ENCODE data around the gene SAMD4B.

Gene SAMD4B

DNA sequence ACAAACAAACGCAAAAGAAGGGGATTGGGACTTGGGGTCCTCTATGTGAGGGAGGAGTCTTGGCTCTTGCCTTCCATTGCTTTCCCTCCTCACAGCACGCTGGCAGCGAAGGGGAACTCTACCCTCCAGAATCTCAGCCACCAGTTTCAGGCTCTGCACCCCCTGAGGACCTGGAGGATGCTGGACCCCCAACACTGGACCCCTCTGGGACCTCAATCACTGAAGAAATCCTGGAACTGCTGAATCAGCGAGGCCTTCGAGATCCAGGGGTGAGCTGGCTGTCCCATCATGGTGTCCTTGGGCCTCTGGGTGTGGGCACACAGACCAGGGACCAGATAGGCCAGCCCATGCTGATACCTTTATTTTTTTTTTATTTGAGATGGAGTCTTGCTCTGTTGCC is 79.8 kb downstream of the SAMD4B start:
- Histone ChIP-seq H3K27ac (ENCODE audit: low read depth, low read length) (no peak overlapping the region), H3K9me3 (ENCODE audit: control insufficient read depth, insufficient read depth, low read depth, low read length) (no peaks in the 10 kb centered on the region), H3K36me3 (ENCODE audit: control insufficient read depth, insufficient read depth, low read length) (peaks cover 81% of the 10 kb centered on the region)

DNA sequence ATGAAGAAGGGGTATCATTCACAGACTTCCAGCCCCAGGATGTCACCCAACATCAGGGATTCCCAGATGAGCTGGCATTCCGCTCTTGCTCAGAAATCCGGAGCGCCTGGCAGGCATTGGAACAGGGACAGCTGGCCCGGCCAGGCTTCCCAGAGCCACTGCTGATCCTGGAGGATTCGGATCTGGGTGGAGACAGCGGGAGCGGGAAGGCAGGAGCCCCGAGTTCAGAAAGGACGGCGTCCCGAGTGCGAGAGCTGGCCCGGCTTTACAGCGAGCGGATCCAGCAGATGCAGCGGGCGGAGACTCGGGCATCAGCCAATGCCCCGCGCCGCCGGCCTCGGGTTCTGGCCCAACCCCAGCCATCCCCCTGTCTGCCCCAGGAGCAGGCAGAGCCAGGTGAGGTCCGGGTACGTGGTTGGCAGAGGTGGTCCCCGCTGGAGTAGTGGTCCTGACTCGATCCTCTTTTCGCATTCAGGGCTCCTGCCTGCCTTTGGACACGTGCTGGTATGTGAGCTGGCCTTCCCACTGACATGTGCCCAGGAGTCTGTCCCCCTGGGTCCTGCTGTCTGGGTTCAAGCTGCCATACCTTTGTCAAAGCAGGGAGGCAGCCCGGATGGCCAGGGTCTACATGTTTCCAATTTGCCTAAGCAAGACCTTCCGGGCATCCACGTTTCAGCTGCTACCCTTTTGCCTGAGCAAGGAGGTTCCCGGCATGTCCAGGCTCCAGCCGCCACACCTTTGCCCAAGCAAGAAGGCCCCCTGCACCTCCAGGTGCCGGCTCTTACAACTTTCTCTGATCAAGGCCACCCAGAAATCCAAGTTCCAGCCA is 81.3 kb downstream of the SAMD4B start:
- Histone ChIP-seq H3K27me3 (ENCODE audit: control insufficient read depth, insufficient read depth, low read length) (no peaks in the 10 kb centered on the region), H3K9ac (ENCODE audit: low read length) (no peak overlapping the region)

More for the DNA sequence above, 79.8 kb downstream of the SAMD4B start:
- Histone ChIP-seq H3K27me3 (ENCODE audit: control insufficient read depth, insufficient read depth, low read length) (no peaks in the 10 kb centered on the region), H3K9ac (ENCODE audit: low read length) (no peak overlapping the region), H3K4me1 (ENCODE audit: control insufficient read depth, insufficient read depth, low read length) (no peaks in the 10 kb centered on the region), H3K4me3 (ENCODE audit: low read depth, low read length) (no peak overlapping the region)

DNA sequence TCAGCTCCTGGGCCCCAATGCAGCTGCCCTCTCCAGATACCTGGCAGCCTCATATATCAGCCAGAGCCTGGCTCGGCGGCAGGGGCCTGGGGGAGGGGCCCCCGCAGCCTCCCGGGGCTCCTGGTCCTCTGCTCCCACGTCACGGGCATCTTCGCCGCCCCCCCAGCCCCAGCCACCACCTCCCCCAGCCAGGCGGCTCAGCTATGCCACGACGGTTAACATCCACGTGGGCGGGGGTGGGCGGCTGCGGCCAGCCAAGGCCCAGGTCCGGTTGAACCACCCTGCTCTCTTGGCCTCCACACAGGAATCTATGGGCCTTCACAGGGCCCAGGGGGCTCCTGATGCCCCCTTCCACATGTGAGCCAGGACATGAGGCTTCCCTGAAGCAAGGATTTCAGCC is 82.7 kb downstream of the SAMD4B start:
- H3K9me3 ChIP-seq (ENCODE audit: control insufficient read depth, insufficient read depth, low read depth, low read length) = no peaks in the 10 kb centered on the region
- peaks cover 58% of the 10 kb centered on the region for H3K36me3 ChIP-seq (ENCODE audit: control insufficient read depth, insufficient read depth, low read length)
- no peaks in the 10 kb centered on the region for H3K27me3 ChIP-seq (ENCODE audit: control insufficient read depth, insufficient read depth, low read length)
- no peak overlapping the region for H3K27ac ChIP-seq (ENCODE audit: low read depth, low read length)
- no peak overlapping the region for H3K4me3 ChIP-seq (ENCODE audit: low read depth, low read length)
- no peak overlapping the region for H3K9ac ChIP-seq (ENCODE audit: low read length)
- H3K4me1 ChIP-seq (ENCODE audit: control insufficient read depth, insufficient read depth, low read length) = peaks cover 19% of the 10 kb centered on the region

More for the DNA sequence above, 81.3 kb downstream of the SAMD4B start:
- H3K9me3 ChIP-seq (ENCODE audit: control insufficient read depth, insufficient read depth, low read depth, low read length) = no peaks in the 10 kb centered on the region
- H3K4me3 ChIP-seq (ENCODE audit: low read depth, low read length) = no peak overlapping the region
- H3K27ac ChIP-seq (ENCODE audit: low read depth, low read length) = no peak overlapping the region
- peaks cover 69% of the 10 kb centered on the region for H3K36me3 ChIP-seq (ENCODE audit: control insufficient read depth, insufficient read depth, low read length)
- H3K4me1 ChIP-seq (ENCODE audit: control insufficient read depth, insufficient read depth, low read length) = peaks cover 11% of the 10 kb centered on the region

DNA sequence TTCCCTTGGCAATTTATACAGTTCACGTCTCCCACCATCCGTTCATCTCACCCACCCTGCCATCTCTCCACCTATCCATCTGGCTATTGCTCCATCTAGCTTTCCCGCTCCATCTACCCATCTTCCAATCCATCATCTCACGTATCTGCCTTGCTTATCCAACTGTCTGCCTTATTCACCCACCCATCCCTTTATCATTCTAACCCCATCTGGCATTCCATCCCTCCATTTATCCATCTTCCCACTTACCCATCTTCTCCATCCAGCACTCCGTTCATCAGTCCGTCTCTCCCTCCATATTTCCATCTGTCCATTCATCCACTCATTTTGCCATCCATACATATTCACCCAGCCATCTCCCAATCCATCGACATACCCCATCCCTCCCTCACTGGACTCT is 83.5 kb downstream of the SAMD4B start:
- H3K4me3 ChIP-seq (ENCODE audit: low read depth, low read length) = no peak overlapping the region
- no peak overlapping the region for H3K27ac ChIP-seq (ENCODE audit: low read depth, low read length)
- H3K27me3 ChIP-seq (ENCODE audit: control insufficient read depth, insufficient read depth, low read length) = no peaks in the 10 kb centered on the region
- peaks cover 50% of the 10 kb centered on the region for H3K36me3 ChIP-seq (ENCODE audit: control insufficient read depth, insufficient read depth, low read length)
- no peaks in the 10 kb centered on the region for H3K9me3 ChIP-seq (ENCODE audit: control insufficient read depth, insufficient read depth, low read depth, low read length)
- no peak overlapping the region for H3K9ac ChIP-seq (ENCODE audit: low read length)
- H3K4me1 ChIP-seq (ENCODE audit: control insufficient read depth, insufficient read depth, low read length) = peaks cover 24% of the 10 kb centered on the region

DNA sequence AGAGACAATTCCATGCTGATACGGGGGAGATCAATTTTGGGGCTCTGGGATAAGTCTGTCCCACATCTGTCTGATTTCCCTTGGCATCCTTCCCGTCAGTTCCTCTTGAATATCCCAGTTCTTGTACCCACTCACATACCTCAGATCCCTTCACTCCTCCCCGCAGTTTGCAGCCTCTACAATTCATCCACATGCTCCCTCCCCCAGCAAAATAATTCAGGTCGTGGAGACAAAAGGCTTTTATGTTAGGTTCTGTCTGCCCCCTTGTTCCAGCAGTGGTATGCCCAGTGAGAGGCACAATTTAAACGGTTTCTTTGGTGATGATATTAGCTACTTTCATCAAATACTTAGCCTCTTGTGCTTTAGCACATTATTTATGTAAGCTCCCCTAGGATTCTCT is 83.9 kb downstream of the SAMD4B start:
- Histone ChIP-seq H3K27me3 (ENCODE audit: control insufficient read depth, insufficient read depth, low read length) (no peaks in the 10 kb centered on the region), H3K9me3 (ENCODE audit: control insufficient read depth, insufficient read depth, low read depth, low read length) (no peaks in the 10 kb centered on the region), H3K4me3 (ENCODE audit: low read depth, low read length) (no peak overlapping the region), H3K4me1 (ENCODE audit: control insufficient read depth, insufficient read depth, low read length) (peaks cover 29% of the 10 kb centered on the region), H3K9ac (ENCODE audit: low read length) (no peak overlapping the region), H3K27ac (ENCODE audit: low read depth, low read length) (no peak overlapping the region), H3K36me3 (ENCODE audit: control insufficient read depth, insufficient read depth, low read length) (peaks cover 46% of the 10 kb centered on the region)

DNA sequence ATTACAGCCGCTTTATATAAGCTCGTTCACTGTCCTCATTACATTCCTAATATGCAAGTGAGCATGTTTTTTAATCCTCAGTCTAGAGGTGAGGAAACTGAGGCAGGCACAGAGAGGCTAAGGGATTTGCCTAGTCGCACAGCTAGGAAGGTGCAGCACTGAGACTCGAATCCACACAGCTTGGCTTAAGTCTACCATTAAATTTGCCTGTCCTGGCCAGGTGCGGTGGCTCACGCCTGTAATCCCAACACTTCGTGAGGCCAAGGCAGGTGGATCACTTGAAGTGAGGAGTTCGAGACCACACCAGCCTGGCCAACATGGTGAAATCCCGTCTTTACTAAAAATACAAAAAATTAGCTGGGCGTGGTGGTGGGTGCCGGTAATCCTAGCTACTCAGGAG is 85.5 kb downstream of the SAMD4B start:
- H3K27ac ChIP-seq (ENCODE audit: low read depth, low read length) = peak overlapping the region; percentile 81
- no peak overlapping the region for H3K4me3 ChIP-seq (ENCODE audit: low read depth, low read length)
- H3K9me3 ChIP-seq (ENCODE audit: control insufficient read depth, insufficient read depth, low read depth, low read length) = no peaks in the 10 kb centered on the region
- no peaks in the 10 kb centered on the region for H3K27me3 ChIP-seq (ENCODE audit: control insufficient read depth, insufficient read depth, low read length)
- H3K36me3 ChIP-seq (ENCODE audit: control insufficient read depth, insufficient read depth, low read length) = peaks cover 36% of the 10 kb centered on the region
- H3K9ac ChIP-seq (ENCODE audit: low read length) = peak overlapping the region; percentile 17
- peaks cover 30% of the 10 kb centered on the region for H3K4me1 ChIP-seq (ENCODE audit: control insufficient read depth, insufficient read depth, low read length)

DNA sequence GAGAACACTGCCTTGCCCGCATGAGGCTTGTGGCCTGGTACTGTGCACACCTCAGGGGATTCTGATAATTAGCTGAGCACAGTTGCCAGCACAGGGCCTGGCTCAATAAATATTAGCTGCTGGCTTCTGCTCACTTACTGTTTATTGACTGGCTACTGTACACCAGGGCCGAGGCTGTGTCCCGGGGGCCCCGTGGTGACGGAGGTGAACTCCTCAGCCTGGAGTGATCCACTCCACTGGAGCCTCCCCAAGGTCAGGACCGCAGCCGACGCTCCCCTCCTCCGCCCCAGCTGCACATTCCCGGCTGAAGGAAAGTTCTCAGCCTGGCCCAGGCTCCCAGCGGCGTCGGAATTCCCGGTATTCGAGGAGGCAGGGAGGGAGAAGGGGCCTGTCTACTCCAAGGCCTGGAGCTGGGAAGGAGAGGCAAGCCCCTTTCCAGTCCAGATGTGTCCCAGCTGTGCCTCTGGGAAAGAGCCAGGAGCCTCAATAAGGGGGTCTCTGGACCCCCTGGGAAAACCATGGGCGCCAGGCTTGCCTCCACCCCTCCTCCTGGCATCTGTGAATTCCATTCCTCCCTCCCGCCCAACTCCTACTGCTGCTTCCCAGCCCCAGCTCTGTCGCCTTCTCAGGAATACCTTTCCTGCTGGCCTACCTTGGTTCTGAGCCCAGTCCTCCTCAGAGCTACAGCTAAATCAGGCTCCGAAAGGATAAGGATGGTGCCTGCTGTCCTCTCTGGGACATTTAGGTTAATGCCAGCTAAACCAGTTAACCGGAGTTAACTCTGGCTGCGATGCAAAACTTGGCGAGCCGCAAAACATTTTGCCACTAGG is 86.3 kb downstream of the SAMD4B start:
- Histone ChIP-seq H3K9me3 (ENCODE audit: control insufficient read depth, insufficient read depth, low read depth, low read length) (no peaks in the 10 kb centered on the region), H3K27me3 (ENCODE audit: control insufficient read depth, insufficient read depth, low read length) (no peaks in the 10 kb centered on the region), H3K4me3 (ENCODE audit: low read depth, low read length) (peak overlapping the region; percentile 41), H3K4me1 (ENCODE audit: control insufficient read depth, insufficient read depth, low read length) (peaks cover 30% of the 10 kb centered on the region), H3K27ac (ENCODE audit: low read depth, low read length) (peak overlapping the region; percentile 81), H3K36me3 (ENCODE audit: control insufficient read depth, insufficient read depth, low read length) (peaks cover 36% of the 10 kb centered on the region), H3K9ac (ENCODE audit: low read length) (peak overlapping the region; percentile 79)

DNA sequence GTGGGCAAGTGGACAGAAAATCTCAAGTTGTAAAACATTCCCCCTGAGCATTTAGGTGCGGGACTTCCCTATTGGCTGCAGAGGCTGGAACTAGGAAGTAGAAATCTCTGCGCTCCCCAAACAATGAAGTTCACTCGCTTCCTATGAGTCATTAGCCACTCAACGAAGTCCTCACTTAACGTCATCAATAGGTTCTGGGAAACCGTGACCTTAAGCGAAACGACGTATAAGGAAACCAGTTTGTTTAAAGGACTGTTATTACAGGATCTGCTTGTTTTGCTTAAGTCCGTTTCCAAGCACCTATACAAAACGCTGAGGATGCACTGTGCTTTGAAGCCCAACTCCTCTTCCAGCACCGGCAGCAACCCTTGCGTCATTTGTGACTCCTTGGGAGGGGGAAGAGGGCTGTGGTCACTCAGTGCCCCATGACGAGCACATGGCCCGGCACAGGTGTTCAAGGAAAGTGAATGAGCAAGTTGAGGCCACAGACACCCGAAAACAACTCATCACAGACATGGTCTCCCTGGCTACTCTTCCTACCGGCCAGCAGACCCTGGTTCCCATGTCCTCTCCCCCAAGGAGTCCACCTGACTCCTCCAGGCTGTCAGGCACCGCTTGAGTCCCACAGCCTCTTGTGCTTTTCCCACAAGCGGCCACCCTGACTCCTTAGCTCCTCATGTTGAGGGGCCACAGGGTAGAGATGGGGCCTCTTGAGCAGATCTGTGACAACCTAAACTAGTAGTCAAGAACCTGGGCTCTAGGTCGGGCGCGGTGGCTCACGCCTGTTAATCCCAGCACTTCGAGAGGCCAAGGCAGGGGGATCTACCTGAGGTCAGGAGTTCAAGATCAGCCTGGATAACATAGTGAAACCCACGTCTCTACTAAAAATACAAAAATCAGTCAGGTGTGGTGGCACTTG is 88.7 kb downstream of the SAMD4B start:
- H3K27me3 ChIP-seq (ENCODE audit: control insufficient read depth, insufficient read depth, low read length) = no peaks in the 10 kb centered on the region
- peak overlapping the region; percentile 19; the same call in 1 of the 2 replicates for H3K4me3 ChIP-seq (ENCODE audit: low read depth, low read length)
- peak overlapping the region; percentile 36; the same call in 1 of the 2 replicates for H3K27ac ChIP-seq (ENCODE audit: low read depth, low read length)
- no peaks in the 10 kb centered on the region for H3K9me3 ChIP-seq (ENCODE audit: control insufficient read depth, insufficient read depth, low read depth, low read length)
- peaks cover 35% of the 10 kb centered on the region for H3K36me3 ChIP-seq (ENCODE audit: control insufficient read depth, insufficient read depth, low read length)
- peak overlapping the region; percentile 47 for H3K9ac ChIP-seq (ENCODE audit: low read length)
- peaks cover 38% of the 10 kb centered on the region for H3K4me1 ChIP-seq (ENCODE audit: control insufficient read depth, insufficient read depth, low read length)

DNA sequence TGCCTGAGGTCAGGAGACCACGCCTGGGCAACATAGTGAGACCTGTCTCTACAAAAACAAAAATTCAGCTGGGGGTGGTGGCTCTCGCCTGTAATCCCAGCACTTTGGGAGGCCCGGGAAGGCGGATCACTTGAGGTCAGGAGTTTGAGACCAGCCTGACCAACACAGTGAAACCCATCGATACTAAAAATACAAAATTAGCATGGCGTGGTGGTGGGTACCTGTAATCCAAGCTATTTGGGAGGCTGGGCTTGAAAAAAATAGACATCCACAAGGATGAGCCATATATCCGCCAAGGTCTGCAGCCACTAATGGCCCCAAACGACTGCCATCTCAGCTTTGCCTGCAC is 90.4 kb downstream of the SAMD4B start:
- no peak overlapping the region for H3K27ac ChIP-seq (ENCODE audit: low read depth, low read length)
- H3K9me3 ChIP-seq (ENCODE audit: control insufficient read depth, insufficient read depth, low read depth, low read length) = no peaks in the 10 kb centered on the region
- H3K36me3 ChIP-seq (ENCODE audit: control insufficient read depth, insufficient read depth, low read length) = peaks cover 34% of the 10 kb centered on the region
- H3K9ac ChIP-seq (ENCODE audit: low read length) = no peak overlapping the region
- no peak overlapping the region for H3K4me3 ChIP-seq (ENCODE audit: low read depth, low read length)
- peaks cover 36% of the 10 kb centered on the region for H3K4me1 ChIP-seq (ENCODE audit: control insufficient read depth, insufficient read depth, low read length)
- H3K27me3 ChIP-seq (ENCODE audit: control insufficient read depth, insufficient read depth, low read length) = no peaks in the 10 kb centered on the region

DNA sequence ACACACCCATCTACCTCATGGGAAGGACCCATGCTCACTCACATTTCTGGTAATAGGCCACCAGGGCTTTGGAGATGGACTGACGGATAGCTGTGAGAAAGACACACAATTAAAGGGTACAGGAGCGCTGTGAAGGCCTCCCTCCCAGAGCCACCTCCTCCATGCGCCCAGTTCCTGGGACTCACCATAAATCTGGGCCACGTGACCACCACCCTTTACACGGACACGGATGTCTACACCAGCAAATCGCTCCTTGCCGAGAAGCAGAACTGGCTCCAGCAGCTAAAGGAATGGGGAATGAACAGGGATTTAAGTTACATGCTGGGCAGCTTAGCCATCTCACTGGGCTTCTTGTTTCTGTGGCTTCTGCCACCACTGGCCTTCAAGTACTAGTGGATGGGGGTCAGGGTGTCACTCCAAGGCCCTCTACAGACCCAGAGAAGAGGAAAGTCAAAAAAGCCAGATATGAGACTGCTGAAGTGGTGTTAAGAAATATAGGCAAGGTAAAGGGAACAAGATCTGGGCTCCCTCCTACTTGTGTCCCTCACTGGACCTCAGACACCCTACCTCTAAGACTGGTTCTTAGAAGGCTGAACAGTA is 91.4 kb downstream of the SAMD4B start:
- Histone ChIP-seq H3K9ac (ENCODE audit: low read length) (peak overlapping the region; percentile 10), H3K4me1 (ENCODE audit: control insufficient read depth, insufficient read depth, low read length) (peaks cover 31% of the 10 kb centered on the region), H3K27me3 (ENCODE audit: control insufficient read depth, insufficient read depth, low read length) (no peaks in the 10 kb centered on the region), H3K27ac (ENCODE audit: low read depth, low read length) (no peak overlapping the region), H3K4me3 (ENCODE audit: low read depth, low read length) (no peak overlapping the region; the same call in 1 of the 2 replicates), H3K36me3 (ENCODE audit: control insufficient read depth, insufficient read depth, low read length) (peaks cover 34% of the 10 kb centered on the region), H3K9me3 (ENCODE audit: control insufficient read depth, insufficient read depth, low read depth, low read length) (no peaks in the 10 kb centered on the region)
